WTC11 (cell line): ENCODE measurements around the gene BCL11A. TPM values are rescaled to one million over a fixed set of nuclear protein-coding genes. Genes with fewer than 3 reads are reported as not detected.

Experiments
- ATAC-seq: fragments of 200-7000 bp; cut with Tn5 transposase; 2 replicates; pipeline ENCODE4 v1.10.0; 2021; ENCODE audit warnings: mild to moderate bottlenecking, moderate library complexity
- CTCF ChIA-PET: fragments of 300-600 bp; sonication (Branson Sonifier 250); formaldehyde crosslinking; loops from one replicate; lab custom pipeline; 2021; ENCODE audit warnings: antibody characterized with exemption; lab: Charles Lee
- POLR2A ChIA-PET: fragments of 350-600 bp; sonication (Branson Sonifier 250); formaldehyde crosslinking; loops from one replicate; lab custom pipeline; 2021; ENCODE audit warnings: antibody characterized with exemption; lab: Charles Lee
- DNase-seq: peaks from one replicate; pipeline ENCODE4 v3.0.0; 2021; ENCODE audit warnings: low spot score
- H3K27ac Mint-ChIP-seq: 2 replicates; pipeline ENCODE4 v1.8.0; 2021; ENCODE audit warnings: mixed read lengths
- H3K27me3 Mint-ChIP-seq: 2 replicates; pipeline ENCODE4 v1.8.0; 2021; ENCODE audit warnings: low read depth, mild to moderate bottlenecking, moderate library complexity, mixed read lengths
- H3K36me3 Mint-ChIP-seq: 2 replicates; pipeline ENCODE4 v1.8.0; 2021; ENCODE audit warnings: mixed read lengths
- H3K4me1 Mint-ChIP-seq: 2 replicates; pipeline ENCODE4 v1.8.0; 2022; ENCODE audit warnings: mixed read lengths
- H3K4me3 Mint-ChIP-seq: 2 replicates; pipeline ENCODE4 v1.8.0; 2021; ENCODE audit warnings: mild to moderate bottlenecking, moderate library complexity, mixed read lengths
- H3K9me3 Mint-ChIP-seq: 2 replicates; pipeline ENCODE4 v1.8.0; 2021; ENCODE audit warnings: mixed read lengths
- HMGA2 ChIP-seq: fragments of 250-450 bp; sonication (Bioruptor Pico); IDR thresholded peaks from 2 replicates; pipeline ENCODE4 v1.4.0; 2021; ENCODE audit warnings: mild to moderate bottlenecking, moderate library complexity
- NFYB ChIP-seq: sonication (generic); formaldehyde crosslinking; conservative IDR thresholded peaks from 2 replicates; pipeline ENCODE4 v1.8.0; 2022; ENCODE audit warnings: low read depth, missing genetic modification reagents
- NR3C1 ChIP-seq: sonication (generic); formaldehyde crosslinking; conservative IDR thresholded peaks from 2 replicates; pipeline ENCODE4 v1.8.1; 2023; ENCODE audit warnings: low read depth, mild to moderate bottlenecking, missing genetic modification reagents
- OVOL2 ChIP-seq: fragments of 250-450 bp; sonication (Bioruptor Pico); IDR thresholded peaks from 2 replicates; pipeline ENCODE4 v1.9.0; 2021; ENCODE audit warnings: mild to moderate bottlenecking, borderline replicate concordance
- TEAD4 ChIP-seq: sonication (generic); formaldehyde crosslinking; IDR thresholded peaks from 2 replicates; pipeline ENCODE4 v1.8.0; 2022; ENCODE audit warnings: mild to moderate bottlenecking, missing genetic modification reagents
- ZBTB21 ChIP-seq: sonication (generic); formaldehyde crosslinking; IDR thresholded peaks from 2 replicates; pipeline ENCODE4 v1.8.1; 2023; ENCODE audit warnings: mild to moderate bottlenecking, missing genetic modification reagents, borderline replicate concordance
- total RNA-seq: library from RNA; stranded (reverse); gene quantifications from 3 replicates; pipeline ENCODE4 v1.2.3, GENCODE V29; 2021
- TF ChIP-seq, protein P1 (sequence below): sonication (generic); formaldehyde crosslinking; IDR thresholded peaks from 2 replicates; pipeline ENCODE4 v1.8.1; 2023; ENCODE audit warnings: mild to moderate bottlenecking, missing genetic modification reagents
- TF ChIP-seq, protein P2 (sequence below): fragments of 250-450 bp; sonication (Bioruptor Pico); conservative IDR thresholded peaks from 2 replicates; pipeline ENCODE4 v1.9.0; 2021; ENCODE audit warnings: mild to moderate bottlenecking
- TF ChIP-seq, protein P3 (sequence below): sonication (generic); formaldehyde crosslinking; IDR thresholded peaks from 2 replicates; pipeline ENCODE4 v1.8.1; 2022; ENCODE audit warnings: low read depth, mild to moderate bottlenecking, moderate library complexity, missing genetic modification reagents, borderline replicate concordance
- TF ChIP-seq, protein P4 (sequence below): sonication (generic); formaldehyde crosslinking; IDR thresholded peaks from 2 replicates; pipeline ENCODE4 v1.8.1; 2022; ENCODE audit warnings: low read depth, missing genetic modification reagents, borderline replicate concordance
- TF ChIP-seq, protein P5 (sequence below): sonication (generic); formaldehyde crosslinking; IDR thresholded peaks from 2 replicates; pipeline ENCODE4 v1.8.0; 2023; ENCODE audit warnings: mild to moderate bottlenecking, missing genetic modification reagents
- TF ChIP-seq, protein P6 (sequence below): fragments of 250-450 bp; sonication (Bioruptor Pico); IDR thresholded peaks from 2 replicates; pipeline ENCODE4 v1.9.0; 2021; ENCODE audit warnings: moderate library complexity, mild to moderate bottlenecking, inconsistent platforms, borderline replicate concordance

BCL11A gene
- total RNA-seq, 1 experiment from 2014 or later: 53.2 TPM

DNA sequence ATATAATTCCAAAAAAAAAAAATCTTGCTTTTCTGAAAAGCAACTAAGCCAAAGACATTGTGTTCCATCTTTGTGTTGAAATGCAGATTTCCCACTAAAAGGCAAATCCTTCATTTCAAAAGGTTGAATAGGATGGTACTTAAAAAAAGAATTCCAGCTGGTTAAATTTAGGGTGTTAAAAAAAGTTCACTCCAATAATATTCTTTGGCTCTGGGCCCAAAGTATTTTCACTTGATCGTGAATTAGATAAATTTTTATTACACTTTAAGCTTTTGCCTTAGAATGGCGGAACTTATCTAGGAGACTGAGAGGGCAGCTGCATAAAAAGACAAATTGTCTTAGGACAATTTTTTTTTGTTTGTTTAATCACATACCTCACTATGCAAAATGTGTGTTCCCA is 79.2 kb downstream of the BCL11A start (continued):
- TF ChIP-seq, protein P1, sequence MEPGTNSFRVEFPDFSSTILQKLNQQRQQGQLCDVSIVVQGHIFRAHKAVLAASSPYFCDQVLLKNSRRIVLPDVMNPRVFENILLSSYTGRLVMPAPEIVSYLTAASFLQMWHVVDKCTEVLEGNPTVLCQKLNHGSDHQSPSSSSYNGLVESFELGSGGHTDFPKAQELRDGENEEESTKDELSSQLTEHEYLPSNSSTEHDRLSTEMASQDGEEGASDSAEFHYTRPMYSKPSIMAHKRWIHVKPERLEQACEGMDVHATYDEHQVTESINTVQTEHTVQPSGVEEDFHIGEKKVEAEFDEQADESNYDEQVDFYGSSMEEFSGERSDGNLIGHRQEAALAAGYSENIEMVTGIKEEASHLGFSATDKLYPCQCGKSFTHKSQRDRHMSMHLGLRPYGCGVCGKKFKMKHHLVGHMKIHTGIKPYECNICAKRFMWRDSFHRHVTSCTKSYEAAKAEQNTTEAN (CRISPR knock-in tag): no peak
- TF ChIP-seq, protein P2, sequence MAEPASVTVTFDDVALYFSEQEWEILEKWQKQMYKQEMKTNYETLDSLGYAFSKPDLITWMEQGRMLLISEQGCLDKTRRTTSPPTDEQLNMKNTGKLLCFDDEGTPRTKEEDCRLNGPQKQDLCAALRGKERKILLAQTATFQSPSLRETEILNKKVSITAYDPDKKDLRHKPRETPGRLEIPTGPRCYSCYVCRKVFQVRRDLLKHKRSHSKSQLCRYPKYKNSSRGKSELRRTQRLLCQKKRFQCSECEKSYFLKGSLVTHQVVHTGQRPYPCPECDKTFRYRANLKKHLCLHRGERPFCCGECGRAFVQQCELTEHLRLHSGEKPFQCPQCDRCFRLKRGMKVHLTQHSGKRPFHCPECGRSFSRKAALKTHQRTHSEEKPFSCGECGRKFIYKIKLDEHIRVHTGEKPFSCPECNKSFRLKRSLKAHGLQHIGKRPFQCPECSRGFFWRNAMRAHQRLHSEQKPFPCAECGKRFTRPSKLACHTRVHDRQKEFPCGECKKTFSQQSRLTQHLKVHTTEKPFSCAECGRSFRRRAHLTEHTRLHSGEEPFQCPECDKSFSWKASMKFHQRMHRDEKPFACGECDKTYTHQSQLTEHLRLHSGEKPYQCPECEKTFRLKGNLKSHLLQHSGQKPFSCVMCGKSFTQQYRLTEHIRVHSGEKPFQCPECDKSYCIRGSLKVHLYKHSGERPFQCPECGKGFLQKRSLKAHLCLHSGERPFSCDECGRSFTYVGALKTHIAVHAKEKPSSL: no peak
- no peak for TF ChIP-seq NR3C1 (CRISPR knock-in tag)

DNA sequence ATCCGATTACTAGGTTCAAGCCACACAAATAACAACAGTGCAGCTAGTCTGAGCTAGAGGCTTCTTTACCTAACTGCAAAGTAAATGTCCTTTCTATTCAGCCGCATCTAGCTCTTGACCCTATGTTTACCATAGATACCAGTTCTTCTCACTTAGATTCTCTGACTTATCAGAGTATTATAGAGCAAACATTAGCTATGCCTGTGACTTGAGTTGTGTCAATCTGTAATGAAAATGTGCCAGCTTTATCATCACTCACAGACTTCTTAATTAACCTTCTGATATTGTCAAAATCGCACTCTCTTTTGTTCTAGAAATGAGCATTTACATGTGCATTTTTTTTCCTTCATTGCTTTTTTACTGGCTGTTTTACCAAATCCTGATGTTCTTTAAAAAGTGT is 79.9 kb downstream of the BCL11A start:
- Mint-ChIP-seq H3K27me3 (peaks cover 39% of the 10 kb centered on the region), H3K36me3 (peaks cover 5% of the 10 kb centered on the region; the same call in 1 of the 2 replicates), H3K9me3 (no peaks in the 10 kb centered on the region), H3K4me3 (no peak overlapping the region), H3K4me1 (peaks cover 98% of the 10 kb centered on the region), H3K27ac (no peak overlapping the region)
- ATAC-seq: no peak
- no peak for DNase-seq
- ChIA-PET CTCF (interaction anchor here (0.6 to 0.7 kb wide), 2 partner anchors 87 to 1687 kb away, joined by 3 to 5 read pairs; no protein-coding TSS in a partner anchor), POLR2A (no interaction called here)
- TF ChIP-seq OVOL2 (CRISPR knock-in tag) (no peak), ZBTB21 (CRISPR knock-in tag) (no peak), TEAD4 (CRISPR knock-in tag) (no peak), NFYB (CRISPR knock-in tag) (no peak), HMGA2 (CRISPR knock-in tag) (no peak)
- TF ChIP-seq, protein P2: no peak
- TF ChIP-seq, protein P3, sequence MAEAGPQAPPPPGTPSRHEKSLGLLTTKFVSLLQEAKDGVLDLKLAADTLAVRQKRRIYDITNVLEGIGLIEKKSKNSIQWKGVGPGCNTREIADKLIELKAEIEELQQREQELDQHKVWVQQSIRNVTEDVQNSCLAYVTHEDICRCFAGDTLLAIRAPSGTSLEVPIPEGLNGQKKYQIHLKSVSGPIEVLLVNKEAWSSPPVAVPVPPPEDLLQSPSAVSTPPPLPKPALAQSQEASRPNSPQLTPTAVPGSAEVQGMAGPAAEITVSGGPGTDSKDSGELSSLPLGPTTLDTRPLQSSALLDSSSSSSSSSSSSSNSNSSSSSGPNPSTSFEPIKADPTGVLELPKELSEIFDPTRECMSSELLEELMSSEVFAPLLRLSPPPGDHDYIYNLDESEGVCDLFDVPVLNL (CRISPR knock-in tag): no peak
- TF ChIP-seq, protein P4, sequence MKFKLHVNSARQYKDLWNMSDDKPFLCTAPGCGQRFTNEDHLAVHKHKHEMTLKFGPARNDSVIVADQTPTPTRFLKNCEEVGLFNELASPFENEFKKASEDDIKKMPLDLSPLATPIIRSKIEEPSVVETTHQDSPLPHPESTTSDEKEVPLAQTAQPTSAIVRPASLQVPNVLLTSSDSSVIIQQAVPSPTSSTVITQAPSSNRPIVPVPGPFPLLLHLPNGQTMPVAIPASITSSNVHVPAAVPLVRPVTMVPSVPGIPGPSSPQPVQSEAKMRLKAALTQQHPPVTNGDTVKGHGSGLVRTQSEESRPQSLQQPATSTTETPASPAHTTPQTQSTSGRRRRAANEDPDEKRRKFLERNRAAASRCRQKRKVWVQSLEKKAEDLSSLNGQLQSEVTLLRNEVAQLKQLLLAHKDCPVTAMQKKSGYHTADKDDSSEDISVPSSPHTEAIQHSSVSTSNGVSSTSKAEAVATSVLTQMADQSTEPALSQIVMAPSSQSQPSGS (CRISPR knock-in tag): no peak
- TF ChIP-seq, protein P5, sequence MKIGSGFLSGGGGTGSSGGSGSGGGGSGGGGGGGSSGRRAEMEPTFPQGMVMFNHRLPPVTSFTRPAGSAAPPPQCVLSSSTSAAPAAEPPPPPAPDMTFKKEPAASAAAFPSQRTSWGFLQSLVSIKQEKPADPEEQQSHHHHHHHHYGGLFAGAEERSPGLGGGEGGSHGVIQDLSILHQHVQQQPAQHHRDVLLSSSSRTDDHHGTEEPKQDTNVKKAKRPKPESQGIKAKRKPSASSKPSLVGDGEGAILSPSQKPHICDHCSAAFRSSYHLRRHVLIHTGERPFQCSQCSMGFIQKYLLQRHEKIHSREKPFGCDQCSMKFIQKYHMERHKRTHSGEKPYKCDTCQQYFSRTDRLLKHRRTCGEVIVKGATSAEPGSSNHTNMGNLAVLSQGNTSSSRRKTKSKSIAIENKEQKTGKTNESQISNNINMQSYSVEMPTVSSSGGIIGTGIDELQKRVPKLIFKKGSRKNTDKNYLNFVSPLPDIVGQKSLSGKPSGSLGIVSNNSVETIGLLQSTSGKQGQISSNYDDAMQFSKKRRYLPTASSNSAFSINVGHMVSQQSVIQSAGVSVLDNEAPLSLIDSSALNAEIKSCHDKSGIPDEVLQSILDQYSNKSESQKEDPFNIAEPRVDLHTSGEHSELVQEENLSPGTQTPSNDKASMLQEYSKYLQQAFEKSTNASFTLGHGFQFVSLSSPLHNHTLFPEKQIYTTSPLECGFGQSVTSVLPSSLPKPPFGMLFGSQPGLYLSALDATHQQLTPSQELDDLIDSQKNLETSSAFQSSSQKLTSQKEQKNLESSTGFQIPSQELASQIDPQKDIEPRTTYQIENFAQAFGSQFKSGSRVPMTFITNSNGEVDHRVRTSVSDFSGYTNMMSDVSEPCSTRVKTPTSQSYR: no peak
- TF ChIP-seq, protein P6, sequence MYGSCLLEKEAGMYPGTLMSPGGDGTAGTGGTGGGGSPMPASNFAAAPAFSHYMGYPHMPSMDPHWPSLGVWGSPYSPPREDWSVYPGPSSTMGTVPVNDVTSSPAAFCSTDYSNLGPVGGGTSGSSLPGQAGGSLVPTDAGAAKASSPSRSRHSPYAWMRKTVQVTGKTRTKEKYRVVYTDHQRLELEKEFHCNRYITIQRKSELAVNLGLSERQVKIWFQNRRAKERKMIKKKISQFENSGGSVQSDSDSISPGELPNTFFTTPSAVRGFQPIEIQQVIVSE: no peak
